Ovary (tissue), 9 donors: ENCODE data around the gene UNC5B. TPM values are rescaled to one million over a fixed set of nuclear protein-coding genes. Genes with fewer than 3 reads are reported as not detected.

ENCODE experiments used
- DNase-seq, 5 donors: peaks; one replicate each; pipeline ENCODE4 v3.0.0-alpha.2; 2019 to 2020
- H3K27ac ChIP-seq, 2 donors: fragments of 200-600 bp; one replicate each; pipeline versions ENCODE4 v1.5.1 to v1.8.0; 2019 to 2022
- H3K27me3 ChIP-seq: fragments of 200-600 bp; one replicate; pipeline ENCODE4 v1.8.0; 2022
- H3K36me3 ChIP-seq: fragments of 200-600 bp; sonication (generic); one replicate; pipeline ENCODE4 v1.5.1; 2019
- H3K4me1 ChIP-seq: one replicate; pipeline ENCODE4 v1.8.1; 2013; ENCODE audit warnings: mild to moderate bottlenecking, moderate library complexity; ENCODE audit not compliant: insufficient read depth
- H3K4me3 ChIP-seq: fragments of 200-600 bp; sonication (generic); one replicate; pipeline ENCODE4 v1.5.1; 2017
- H3K9me3 ChIP-seq, 2 donors: fragments of 200-600 bp in 1 of 2; sonication (generic) in 1 of 2; one replicate each; pipeline versions ENCODE4 v1.5.1 to v1.8.1; 2013 to 2019; ENCODE audit warnings: mild to moderate bottlenecking in 1 of 2, moderate library complexity in 1 of 2
- CTCF ChIP-seq, 3 donors: fragments of 450-650 bp in 2 of 3; fragments of 200-600 bp in 1 of 3; IDR thresholded peaks; one replicate each; pipeline versions ENCODE4 v1.5.1 to v1.8.0; 2016 to 2022; ENCODE audit warnings: antibody characterized with exemption in 3 of 3, mild to moderate bottlenecking in 1 of 3
- EP300 ChIP-seq: sonication (generic); formaldehyde crosslinking; IDR thresholded peaks from one replicate; pipeline ENCODE4 v1.6.1; 2017; ENCODE audit warnings: antibody characterized with exemption
- POLR2A ChIP-seq: fragments of 450-650 bp; IDR thresholded peaks from one replicate; pipeline ENCODE4 v1.6.1; 2017; ENCODE audit warnings: antibody characterized with exemption, mild to moderate bottlenecking, moderate library complexity
- WGBS, 3 donors: extraction: QIAGEN DNeasy Blood & Tissue Kit in 1 of 3; methylation state at CpG; one replicate each; pipeline versions ENCODE4 v1.1.5 to v1.1.7; 2013 to 2017; 5-methylcytosine and 5-hydroxymethylcytosine counted together
- intact Hi-C, 4 donors: fragments of 100-400 bp; cut with DNase I; formaldehyde crosslinking; loops; one replicate each; pipeline versions ENCODE4 v1.11.0 to v1.15.1; 2022 to 2023
- polyA plus RNA-seq, 2 donors: library from polyadenylated mRNA; stranded (reverse); fragments of 200-250 nt in 1 of 2; fragments of 350-450 nt in 1 of 2; fragmentation: Illumina TruSeq in 1 of 2; extraction: RNeasy Lipid Tissue Mini Kit (QIAGEN cat#74804) in 1 of 2; gene quantifications; one replicate each; pipeline ENCODE4 v1.2.3, GENCODE V29; 2013 to 2014
- total RNA-seq, 7 donors: library from RNA; depleted of rRNA in 2 of 7; stranded (reverse); fragments of >200 nt in 2 of 7; fragmentation: NEBNext Ultra II Directional in 3 of 7; extraction: Animal tissue kit (Norgen Biotek cat#: 25700) in 3 of 7; gene quantifications; one replicate each; pipeline versions ENCODE4 v1.1.0 to v1.2.4, GENCODE V29; 2016 to 2023
- donor health status: DM: no; HTN: no; CAD: no; lungs with moderate emphysema.
- donor health status: DM: no; HTN: no; CAD: no.
- donor health status: Bipolar disorder and iron deficiency.
- donor health status: DM: yes; HTN: yes; CAD: no.
- donor health status: DM: no; HTN: no; CAD: no.
- donor health status: DM: yes; HTN: yes; CAD: no.

UNC5B gene
- total and polyA plus RNA-seq, 9 donors = 2.7 to 48.0 (median 6.3) TPM

- Histone ChIP-seq H3K27ac (no peak overlapping the region), H3K4me3 (no peak overlapping the region), H3K4me1 (peaks cover 2% of the 10 kb centered on the region), H3K36me3 (no peaks in the 10 kb centered on the region), H3K9me3 (no peaks in the 10 kb centered on the region), H3K27me3 (no peaks in the 10 kb centered on the region)
- no peak for DNase-seq
- intact Hi-C loops = loop anchor here in 3 of 4 donors (10.0 kb wide), 3 partner anchors 78 to 282 kb away; no protein-coding TSS in a partner anchor
- 70 to 83% (median 73%) methylated on average over 1 of the region's 1 CpG for WGBS, 3 donors
- TF ChIP-seq EP300 (no peak), CTCF (IDR thresholded peaks at IDR 0.05) (no peak), POLR2A (no peak)
These were observed 5.5 kb upstream of the UNC5B start for GRCh38 chr10:71206911-71207310.

GRCh38 chr10:71207578-71207977, 4.8 kb upstream of the UNC5B start:
- TF ChIP-seq CTCF (IDR thresholded peaks at IDR 0.05) (no peak), POLR2A (no peak)
- H3K4me3 ChIP-seq = no peak overlapping the region
- no peak overlapping the region for H3K27ac ChIP-seq
- peaks cover 2% of the 10 kb centered on the region for H3K4me1 ChIP-seq
- H3K36me3 ChIP-seq = no peaks in the 10 kb centered on the region
- intact Hi-C loops = loop anchor here in 3 of 4 donors (10.0 kb wide), 3 partner anchors 77 to 283 kb away; no protein-coding TSS in a partner anchor
- H3K9me3 ChIP-seq = no peaks in the 10 kb centered on the region
- DNase-seq = no peak
- no peaks in the 10 kb centered on the region for H3K27me3 ChIP-seq

GRCh38 chr10:71209352-71209715, 3.0 kb upstream of the UNC5B start:
- 40 to 47% (median 43%) methylated on average over 4 of the region's 4 CpGs for WGBS, 3 donors
- Histone ChIP-seq H3K9me3 (no peaks in the 10 kb centered on the region), H3K27me3 (no peaks in the 10 kb centered on the region), H3K27ac (no peak overlapping the region), H3K4me3 (no peak overlapping the region), H3K36me3 (no peaks in the 10 kb centered on the region), H3K4me1 (peaks cover 4% of the 10 kb centered on the region)
- no peak for TF ChIP-seq EP300
- no peak for TF ChIP-seq CTCF (IDR thresholded peaks at IDR 0.05)
- no peak for TF ChIP-seq POLR2A
- intact Hi-C loops = loop anchor here in 3 of 4 donors (10.0 kb wide), 3 partner anchors 75 to 285 kb away; no protein-coding TSS in a partner anchor
- DNase-seq = no peak

- no peaks in the 10 kb centered on the region for H3K36me3 ChIP-seq
- H3K27ac ChIP-seq = no peak overlapping the region
- H3K4me1 ChIP-seq = peaks cover 4% of the 10 kb centered on the region
- no peaks in the 10 kb centered on the region for H3K9me3 ChIP-seq
- DNase-seq = no peak
- no peak overlapping the region for H3K4me3 ChIP-seq
- no peaks in the 10 kb centered on the region for H3K27me3 ChIP-seq
- TF ChIP-seq CTCF (IDR thresholded peaks at IDR 0.05) (no peak), POLR2A (no peak), EP300 (no peak)
- intact Hi-C loops = loop anchor here (5.0 to 10.0 kb wide), 6 partner anchors 55 to 1617 kb away; no protein-coding TSS in a partner anchor
- WGBS, 3 donors = 42 to 67% (median 51%) methylated on average over 5 of the region's 5 CpGs
These were observed 2.4 kb upstream of the UNC5B start for GRCh38 chr10:71209731-71210541.
